SKM-1 (cell line): ENCODE results near the gene CADM1.

Source experiments
- DNase-seq: peaks from one replicate; lab custom pipeline; 2025; ENCODE audit not compliant: unreplicated experiment; lab: John Stamatoyannopoulos, UW

The CADM1 gene

DNA sequence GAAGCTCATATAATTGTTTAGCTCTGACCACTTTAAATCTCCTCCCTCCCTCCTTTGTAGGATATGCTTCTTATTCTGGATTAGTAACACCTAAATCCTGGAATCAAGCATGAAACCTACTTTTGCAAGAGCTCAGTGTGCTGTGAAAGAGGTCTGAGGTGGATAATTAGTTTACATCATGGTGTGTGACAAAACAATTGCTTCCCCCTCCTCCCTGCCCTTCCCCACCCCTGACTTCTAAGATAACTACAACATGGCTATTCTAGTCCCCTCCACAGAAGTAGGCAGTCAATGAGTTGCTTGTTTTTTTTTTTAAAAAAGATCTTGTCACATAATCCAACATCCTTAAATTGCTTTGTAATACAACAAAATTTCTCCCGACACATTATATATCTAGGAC lies 314.0 kb downstream of the CADM1 start:
- no peak for DNase-seq

DNA sequence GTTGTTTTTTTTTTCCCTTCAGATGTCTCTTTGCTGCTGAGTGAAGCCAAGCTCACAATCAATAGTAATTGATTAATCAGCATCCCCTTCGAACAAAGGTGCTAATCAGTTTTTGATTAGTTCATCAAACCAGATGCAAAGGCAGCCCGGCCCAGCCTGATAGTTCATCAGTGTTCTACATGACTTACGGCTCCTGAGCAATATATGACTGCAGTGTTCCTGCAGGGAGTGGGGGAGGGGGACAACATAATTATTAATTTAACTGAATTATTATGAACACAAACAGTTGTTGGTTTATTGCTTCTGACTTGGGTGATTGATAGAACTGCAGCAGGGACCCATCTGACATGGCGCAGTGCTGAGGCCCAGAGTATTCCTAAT lies 315.3 kb downstream of the CADM1 start:
- no peak for DNase-seq

DNA sequence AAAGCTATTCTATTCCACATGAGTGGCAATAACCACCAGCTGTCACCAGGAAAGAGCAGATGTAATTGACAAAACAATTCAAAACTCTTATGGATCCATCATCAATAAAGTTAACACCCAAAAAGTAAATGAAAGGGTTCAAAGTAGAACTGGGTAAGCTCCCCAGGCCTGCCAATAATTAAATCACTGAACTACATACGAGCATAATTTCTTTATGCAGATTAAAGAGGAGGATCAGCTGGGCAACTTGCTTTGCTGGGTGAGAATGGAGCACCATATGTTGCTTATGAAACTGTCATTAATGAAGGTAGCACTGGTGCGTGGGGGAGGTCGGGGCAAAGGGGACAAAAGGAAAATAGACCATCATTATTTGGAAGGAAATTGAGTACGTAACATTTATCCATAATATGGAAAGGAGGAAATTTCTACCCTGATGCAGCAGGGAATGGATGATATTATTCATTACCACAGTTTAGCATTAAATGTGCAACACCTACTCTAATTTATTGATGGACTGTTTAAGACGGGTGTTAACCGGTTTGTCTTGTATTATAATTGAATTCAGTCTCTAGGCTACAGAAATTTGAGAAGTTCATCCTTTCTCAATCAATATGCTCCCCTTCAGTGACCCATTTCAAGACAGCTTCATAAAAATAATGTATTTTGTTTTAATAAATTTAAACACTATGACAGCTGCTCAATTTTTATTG lies 315.9 kb downstream of the CADM1 start:
- no peak for DNase-seq

DNA sequence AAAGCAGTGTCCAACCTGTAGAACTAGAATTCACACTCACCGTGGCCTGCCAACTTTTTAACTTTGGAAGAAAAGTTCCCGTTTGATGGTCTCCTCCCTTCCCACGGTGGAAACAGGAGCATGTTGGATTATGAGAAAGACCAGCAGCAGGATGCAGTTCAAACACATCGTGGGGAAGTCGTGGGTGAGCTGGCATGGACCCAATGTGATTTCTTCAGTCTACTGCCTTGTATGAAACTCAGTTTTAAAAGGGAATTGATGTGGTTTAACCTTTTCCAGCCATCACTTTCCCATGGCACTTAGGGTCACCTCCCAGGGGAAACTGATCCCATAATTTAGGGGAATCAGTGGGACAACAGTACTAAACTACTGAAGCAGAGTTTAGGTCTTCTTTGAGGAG lies 318.3 kb downstream of the CADM1 start:
- no peak for DNase-seq

DNA sequence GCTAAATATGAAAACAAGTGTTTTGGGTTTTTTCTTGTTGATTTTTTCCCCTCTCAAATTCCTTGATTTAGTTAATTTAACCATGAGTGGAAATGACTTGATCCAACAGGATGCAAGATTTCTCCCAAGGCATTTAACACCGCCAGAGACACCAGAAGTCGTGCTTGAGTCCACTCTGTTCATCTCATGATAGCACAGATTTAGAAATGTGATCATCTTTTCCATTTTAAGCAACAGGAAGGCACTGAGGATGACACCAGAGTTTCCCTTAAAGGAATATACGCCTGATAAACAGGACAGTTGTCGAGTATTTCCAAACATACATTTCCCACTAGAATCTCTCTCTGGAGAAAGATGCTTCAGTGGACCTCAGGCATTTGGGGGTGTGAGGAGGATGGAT lies 318.7 kb downstream of the CADM1 start:
- no peak for DNase-seq

DNA sequence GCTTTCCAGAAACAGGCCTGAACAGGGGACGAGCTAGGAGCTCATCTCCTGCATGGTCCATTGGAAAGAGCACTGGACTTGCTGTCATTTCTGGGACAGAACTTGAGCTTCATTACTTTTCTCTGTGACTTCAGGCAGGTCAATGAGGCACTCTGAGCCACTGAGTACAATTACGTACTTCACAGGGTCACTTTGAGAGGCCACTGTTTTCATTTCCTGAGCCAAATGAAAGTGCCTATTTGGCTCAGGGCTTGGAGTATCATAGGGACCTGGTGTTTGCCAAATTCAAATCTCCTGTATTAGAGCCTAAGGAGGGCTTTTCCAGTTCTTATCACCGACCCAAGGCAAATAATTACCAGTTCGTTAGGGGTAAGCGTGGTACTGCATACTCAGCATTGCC lies 319.3 kb downstream of the CADM1 start:
- no peak for DNase-seq

DNA sequence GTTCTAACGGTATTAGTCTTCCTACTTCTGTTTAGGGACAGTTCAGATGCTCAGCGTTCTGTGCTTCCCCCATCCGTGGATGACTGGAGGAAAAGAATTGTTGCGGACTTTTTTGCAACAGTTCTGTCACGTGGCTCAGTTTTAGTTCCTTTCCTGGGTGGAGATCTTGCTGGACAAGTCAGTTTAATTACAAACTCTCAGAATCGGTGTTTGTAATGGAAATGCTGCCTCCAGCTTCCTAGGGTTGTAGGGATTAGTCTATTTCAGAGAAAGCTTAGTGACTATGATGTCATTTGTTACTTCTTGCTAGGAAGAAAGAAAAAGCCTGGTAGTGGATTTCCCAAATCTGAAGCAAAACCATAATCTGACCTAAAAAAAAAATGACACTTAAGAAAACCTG lies 320.4 kb downstream of the CADM1 start:
- DNase-seq, result no peak

DNA sequence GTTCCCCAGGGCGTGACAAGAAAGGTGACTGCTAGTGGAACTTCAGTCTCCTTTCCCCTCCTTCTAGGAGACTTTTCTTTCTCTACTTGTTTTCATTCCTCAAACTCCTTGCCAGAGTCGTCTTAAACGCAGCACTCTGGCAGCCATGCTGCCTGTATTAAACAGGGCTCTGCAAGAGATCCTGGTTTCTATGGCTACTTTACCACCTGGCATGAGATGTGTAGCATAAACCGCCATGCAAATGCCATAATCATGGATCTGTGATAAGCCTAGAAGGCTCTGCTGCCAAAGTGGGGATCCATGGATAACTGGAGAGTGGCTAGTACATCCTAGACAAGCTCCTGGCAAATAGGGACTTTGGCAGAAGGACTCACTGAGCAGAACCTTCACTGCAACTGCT lies 321.1 kb downstream of the CADM1 start:
- no peak for DNase-seq

DNA sequence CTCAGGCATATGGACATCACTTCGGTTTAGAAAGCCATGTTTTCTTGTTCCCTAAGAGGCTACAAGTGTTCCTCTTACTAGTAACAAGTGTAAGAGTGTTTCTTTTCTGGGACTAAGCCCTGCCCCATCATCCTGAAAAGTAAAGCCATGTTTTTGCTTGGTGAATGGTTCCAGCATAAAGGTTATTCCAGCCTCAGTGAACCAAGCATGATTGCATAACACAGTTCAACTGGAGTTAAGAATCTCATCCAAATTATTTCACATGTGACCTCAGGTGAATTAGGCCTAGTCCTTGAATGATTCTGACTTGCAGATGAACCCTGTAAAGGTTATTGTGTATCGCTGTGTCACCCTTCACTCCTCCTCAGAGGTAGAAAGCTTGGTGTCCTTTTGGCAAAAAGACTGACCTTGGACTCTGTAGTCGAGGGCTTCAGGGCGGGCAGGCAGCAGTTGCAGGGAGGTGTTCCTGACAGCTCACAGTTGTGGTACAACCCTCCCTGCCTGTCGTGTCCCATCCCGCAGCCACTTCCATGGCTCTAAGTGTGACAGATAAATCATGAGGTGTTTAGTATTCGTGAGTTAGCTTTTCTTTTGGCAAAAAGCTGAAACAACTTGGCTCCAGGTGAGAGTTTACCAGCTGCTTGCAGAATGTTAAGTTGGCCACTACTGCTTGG lies 321.8 kb downstream of the CADM1 start:
- no peak for DNase-seq

DNA sequence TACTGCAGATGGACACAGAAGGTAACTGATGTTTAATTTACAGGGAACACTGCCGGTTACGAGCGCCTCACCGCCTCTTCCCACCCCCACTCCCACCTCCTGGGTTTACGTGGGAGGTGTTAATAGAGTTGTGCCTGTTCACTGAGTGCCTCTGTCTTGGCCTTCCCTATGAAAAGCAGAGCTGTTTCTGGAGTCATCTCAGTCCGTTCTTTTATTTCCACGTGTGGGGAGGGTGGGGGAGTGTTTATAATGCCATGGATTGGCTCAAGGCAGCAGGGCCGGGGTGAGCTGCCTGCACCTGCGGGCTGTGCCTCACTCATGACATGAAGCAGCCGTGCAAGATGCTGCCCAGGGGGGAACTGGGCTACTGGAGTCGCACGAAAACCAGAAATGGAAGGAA lies 322.7 kb downstream of the CADM1 start:
- no peak for DNase-seq

DNA sequence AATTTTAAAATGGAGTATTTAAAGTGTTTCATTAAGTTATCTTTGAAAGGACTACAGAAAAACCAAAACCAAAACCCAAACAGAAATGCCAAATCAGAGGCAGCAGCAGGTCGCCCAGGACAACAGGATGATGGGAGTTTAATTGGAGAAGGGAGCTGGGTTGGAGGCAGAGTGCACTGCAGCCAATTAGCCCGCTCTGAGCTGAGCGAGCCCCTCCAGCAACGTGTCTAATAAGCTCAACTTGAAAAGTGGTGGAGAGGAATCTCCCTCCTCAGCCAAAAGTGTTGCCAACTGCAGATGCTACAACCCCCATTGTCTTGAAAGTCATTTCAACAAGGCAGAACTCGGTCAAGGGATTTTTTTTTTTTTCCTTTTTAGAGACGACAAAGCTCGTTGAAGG lies 323.9 kb downstream of the CADM1 start:
- DNase-seq, result no peak

DNA sequence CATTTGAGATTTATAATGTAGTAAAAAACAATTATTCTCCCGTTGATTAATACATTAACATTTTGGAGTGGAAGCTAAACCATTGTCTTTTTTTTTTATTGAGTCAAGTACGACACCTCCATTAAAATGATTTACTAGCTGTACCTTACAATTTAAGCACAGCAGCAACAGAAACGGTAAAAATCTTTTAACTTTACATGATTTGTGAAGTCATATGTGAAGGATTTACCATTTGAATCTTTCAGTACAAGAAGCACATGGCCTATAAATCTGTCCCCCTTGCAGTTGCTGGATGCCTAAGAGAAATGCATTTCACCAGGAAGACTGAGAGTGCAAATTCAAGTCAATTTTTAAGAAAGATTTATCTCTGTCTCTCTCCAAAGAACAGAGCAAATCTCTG lies 324.6 kb downstream of the CADM1 start:
- DNase-seq, result no peak

DNA sequence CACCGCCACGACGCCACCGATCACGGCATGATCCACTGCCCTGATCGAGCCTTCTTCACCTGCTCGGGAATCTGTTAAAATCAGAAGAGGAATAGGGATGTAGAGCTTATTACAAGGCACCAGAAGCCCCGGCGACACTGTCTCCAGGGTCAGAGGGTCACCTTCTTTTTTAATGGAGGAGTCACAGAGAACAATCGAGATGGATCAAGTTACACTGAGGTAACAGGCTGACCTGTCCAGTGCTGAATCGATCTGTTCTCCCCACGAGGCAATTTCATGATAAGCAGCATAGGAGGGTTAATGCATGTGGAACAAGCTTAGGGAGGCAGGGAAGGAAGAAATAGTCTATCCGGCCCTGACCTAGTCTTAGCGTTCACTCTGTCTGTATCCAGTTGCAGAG lies 325.5 kb downstream of the CADM1 start:
- DNase-seq, result no peak

DNA sequence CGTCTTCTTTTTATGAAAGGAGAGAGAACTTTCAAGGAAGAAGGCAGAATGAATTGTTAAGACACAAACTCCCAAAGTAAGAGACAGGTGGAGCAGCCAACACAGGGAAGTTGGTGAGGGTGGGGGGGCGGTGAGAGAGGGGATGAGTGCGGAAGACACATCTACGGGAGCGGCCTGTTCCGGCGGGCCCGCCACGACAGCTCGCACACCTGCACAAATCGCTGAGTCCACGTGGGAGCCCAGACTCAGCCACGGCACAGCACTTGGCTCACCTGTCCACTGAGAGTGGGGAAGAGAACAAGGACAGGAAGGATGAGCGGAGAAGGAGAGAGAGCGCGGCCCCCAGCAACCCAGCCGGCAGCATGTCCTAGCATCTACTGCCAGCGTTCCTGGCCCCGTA lies 331.1 kb downstream of the CADM1 start:
- no peak for DNase-seq

DNA sequence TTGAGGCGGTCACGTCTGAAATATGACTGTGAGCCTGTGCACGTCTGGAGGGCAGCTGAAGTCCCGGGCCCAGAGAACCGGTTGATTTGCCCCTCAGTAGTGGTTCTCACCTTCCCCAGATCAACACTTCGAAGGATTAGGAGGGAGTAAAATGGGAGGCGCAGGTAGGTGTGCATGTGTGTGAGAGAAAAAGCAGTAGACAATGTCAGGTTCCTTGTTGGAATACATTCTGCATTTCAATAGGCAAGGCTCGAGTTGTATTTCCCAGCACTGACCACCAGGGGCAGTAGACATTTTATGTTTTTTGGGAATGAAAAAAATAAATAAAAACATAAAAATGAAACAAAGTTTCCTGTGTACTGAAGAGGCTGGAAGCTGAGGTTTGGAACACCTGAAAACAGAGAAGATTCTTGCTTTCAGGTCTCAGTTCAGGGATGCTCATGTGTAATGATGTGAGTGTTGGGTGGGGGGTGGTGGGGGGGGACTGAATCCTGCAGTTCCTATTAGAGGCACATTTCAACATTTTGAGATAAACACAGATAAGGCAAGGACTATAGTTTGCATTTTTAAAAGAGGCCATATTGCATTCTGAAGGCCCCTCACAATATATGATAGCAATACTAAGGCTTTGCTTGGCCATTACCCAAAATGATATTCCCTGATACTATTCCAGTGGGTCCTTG lies 333.9 kb downstream of the CADM1 start:
- DNase-seq, result peak; percentile 4

DNA sequence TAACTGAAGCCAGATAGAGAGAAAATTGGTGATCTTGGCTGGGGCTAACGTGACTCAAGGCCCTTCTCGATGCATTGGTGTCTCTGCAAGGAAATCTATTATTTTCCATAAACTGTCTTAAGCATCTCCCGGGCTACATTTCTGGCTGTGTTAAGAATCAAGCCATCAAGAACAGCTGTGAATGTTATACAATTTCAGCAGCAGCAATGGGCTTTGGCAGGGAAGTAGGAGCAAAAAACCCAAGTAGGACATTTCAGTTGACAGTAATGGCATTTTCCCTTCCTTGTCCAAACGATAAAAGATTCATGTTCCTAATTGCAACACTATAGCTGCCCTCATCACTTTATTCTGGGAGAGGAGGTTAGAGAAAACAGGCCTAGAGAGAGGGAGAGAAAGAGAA lies 335.0 kb downstream of the CADM1 start:
- no peak for DNase-seq

DNA sequence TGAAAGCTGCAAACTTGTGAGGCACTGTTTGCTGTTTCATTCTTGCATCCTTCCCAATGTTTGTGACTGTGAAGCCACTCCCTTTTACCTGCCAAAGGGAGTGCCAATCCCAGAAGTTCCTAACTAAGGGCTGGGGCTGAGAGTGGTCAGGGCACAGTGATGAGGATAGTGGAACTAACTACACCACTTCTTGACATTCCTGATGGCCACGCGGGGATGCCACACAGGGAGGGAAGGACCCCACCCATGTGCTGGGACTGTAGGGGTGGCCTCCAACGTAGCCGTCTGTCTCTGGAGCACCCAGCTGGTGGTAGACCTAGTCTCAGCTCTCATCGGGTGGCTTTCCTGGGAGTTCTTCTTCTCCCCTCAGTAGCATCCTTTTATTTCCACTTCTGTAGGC lies 335.5 kb downstream of the CADM1 start:
- DNase-seq, result no peak

DNA sequence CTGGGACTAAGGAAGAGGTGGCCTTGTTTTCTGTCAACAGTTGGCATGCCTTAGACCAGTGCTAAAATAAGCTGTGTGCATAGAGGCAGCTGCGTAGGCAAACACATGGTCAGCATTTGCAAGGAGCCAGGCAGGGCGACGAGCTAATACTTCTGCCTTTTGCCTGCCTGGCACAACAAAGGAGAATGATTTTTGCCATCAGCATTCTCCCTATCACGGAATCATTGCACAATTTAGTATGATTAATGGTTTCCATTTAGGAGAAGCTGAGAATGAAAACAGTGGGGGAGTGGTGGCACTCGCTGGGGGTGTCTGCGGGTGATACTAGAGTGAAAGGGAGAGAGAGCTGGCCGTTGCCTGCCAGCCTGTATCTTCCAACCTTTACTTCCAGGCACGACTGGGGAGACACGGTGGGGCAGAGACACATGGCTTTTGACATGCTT lies 336.0 kb downstream of the CADM1 start:
- no peak for DNase-seq

DNA sequence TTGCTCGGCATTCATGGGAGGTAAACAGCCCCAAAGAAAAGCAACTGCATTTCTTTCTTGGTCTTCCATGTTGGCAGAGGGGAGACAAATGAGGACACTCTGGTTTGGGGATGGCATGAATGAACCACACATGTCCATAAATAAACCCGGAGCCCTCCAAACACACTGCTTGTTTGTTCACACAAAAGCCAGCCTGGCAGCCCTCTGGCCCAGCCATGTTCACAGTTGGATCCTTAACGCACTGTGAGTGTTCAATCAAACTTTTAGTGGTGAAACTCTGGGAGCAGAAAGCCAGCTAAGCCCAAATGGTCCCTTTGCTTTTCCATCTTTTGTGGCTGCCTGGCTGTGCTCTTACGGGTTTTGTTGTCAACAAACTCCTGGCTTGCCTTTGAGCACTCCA lies 336.8 kb downstream of the CADM1 start:
- DNase-seq, result no peak

DNA sequence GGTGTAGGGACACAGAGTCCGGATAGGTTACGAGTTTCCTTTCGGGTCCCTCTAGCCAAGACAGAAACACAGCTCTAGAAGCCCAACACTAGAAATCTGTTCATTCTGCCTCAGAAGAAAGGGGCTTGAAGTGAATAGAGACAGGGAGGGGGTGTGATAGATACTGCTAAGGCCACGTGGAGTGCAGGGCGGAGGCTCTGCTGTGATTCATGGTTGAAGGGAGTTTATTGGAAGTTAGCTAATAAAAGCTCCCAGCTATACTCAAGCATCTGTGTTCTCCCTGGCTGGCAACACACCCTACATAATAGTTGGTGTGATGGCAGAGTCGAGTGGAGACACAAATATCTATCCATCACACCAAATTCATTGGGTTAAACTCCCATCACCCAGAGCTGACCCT lies 337.4 kb downstream of the CADM1 start:
- DNase-seq, result no peak

DNA sequence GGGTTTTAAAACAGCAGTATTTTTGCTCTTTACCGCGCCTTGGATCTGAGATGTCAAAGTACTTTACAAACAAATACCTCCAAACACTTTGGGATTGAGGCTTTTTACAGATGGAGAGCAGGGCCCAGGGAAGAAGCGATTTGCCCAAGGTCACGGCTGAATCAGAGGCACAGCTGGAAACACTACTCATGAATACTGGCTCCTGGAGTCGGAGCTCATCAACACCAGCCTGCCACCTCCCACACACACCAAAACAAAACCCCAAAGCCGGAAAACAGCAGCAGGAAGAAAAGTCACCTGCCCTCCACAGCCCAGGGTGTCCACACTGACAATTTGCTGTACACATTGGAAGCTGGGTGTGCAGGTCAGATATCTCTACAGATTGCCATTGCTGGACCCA lies 339.4 kb downstream of the CADM1 start:
- no peak for DNase-seq

DNA sequence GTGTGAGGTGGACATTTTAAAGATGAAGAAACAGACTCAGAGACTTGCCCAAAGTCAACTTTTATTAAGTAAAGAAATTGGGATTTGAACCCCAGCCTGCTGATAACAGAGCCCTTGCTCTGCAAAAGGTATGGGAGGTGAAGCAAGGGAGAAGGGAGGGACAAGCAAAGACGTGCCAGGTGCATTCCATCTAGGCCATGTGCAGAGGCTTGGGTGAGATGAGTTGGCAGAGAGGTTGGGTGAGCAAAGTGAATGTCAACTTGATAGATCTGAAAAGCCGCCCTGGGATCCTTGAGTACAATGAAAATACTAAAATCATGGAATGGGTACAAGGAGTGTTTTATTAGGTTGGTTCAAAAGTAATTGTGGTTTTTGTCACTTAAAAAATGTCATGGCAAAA lies 341.3 kb downstream of the CADM1 start:
- no peak for DNase-seq
